Stimulated activated CD4-positive, alpha-beta T cell treated with anti-CD3 and anti-CD28 coated beads, Interleukin-4, amount 100 ng/mL, for 24 hours (primary cell): Measurements from ENCODE around the gene ZBBX.

Experiments used
- DNase-seq: peaks from one replicate; pipeline ENCODE4 v3.0.0-alpha.2; 2020

Gene ZBBX

GRCh38 chr3:167306319-167306718 lies 73.8 kb downstream of the ZBBX start:
- no peak for DNase-seq

GRCh38 chr3:167305340-167305890 lies 74.7 kb downstream of the ZBBX start:
- no peak for DNase-seq

GRCh38 chr3:167304077-167304476 lies 76.0 kb downstream of the ZBBX start:
- no peak for DNase-seq

GRCh38 chr3:167302678-167303077 lies 77.4 kb downstream of the ZBBX start:
- DNase-seq = no peak

GRCh38 chr3:167300207-167300606 lies 79.9 kb downstream of the ZBBX start:
- no peak for DNase-seq

- DNase-seq = no peak
These were observed 90.7 kb downstream of the ZBBX start for GRCh38 chr3:167289435-167289834.

GRCh38 chr3:167288737-167289136 lies 91.4 kb downstream of the ZBBX start:
- DNase-seq = no peak

- no peak for DNase-seq
These were observed 92.8 kb downstream of the ZBBX start for GRCh38 chr3:167287308-167287707.

- no peak for DNase-seq
These were observed 105.8 kb downstream of the ZBBX start for GRCh38 chr3:167274141-167274874.

- DNase-seq = no peak
These were observed 127.1 kb downstream of the ZBBX start for GRCh38 chr3:167253037-167253436.

- no peak for DNase-seq
These were observed 128.4 kb downstream of the ZBBX start for GRCh38 chr3:167251678-167252077.

GRCh38 chr3:167246252-167246651 lies 133.8 kb downstream of the ZBBX start:
- DNase-seq = no peak

GRCh38 chr3:167241048-167241845 lies 138.8 kb downstream of the ZBBX start:
- no peak for DNase-seq

- no peak for DNase-seq
These were observed 152.0 kb downstream of the ZBBX start for GRCh38 chr3:167228135-167228534.

GRCh38 chr3:167225821-167226220 lies 154.3 kb downstream of the ZBBX start:
- DNase-seq = no peak

GRCh38 chr3:167209011-167209410 lies 171.1 kb downstream of the ZBBX start:
- no peak for DNase-seq

GRCh38 chr3:167203062-167203461 lies 177.0 kb downstream of the ZBBX start:
- DNase-seq = no peak

GRCh38 chr3:167198949-167199600 lies 181.0 kb downstream of the ZBBX start:
- DNase-seq = no peak
